H1 (cell line): Measurements from ENCODE around the gene ARV1. TPM values are rescaled to one million over a fixed set of nuclear protein-coding genes. Genes with fewer than 3 reads are reported as not detected.

Source experiments
- CTCF ChIA-PET: fragments of 300-600 bp; sonication (Branson Sonifier 250); formaldehyde crosslinking; loops from one replicate; lab custom pipeline; 2021; ENCODE audit not compliant: partially characterized antibody; lab: Charles Lee
- POLR2A ChIA-PET: fragments of 300-600 bp; sonication (Branson Sonifier 250); formaldehyde crosslinking; loops from one replicate; lab custom pipeline; 2021; ENCODE audit warnings: inconsistent platforms; ENCODE audit not compliant: partially characterized antibody; lab: Charles Lee
- DNase-seq, 2 experiments: peaks; one replicate each; pipeline versions ENCODE4 v3.0.0 to v3.0.0-alpha.2; 2010 to 2022; ENCODE audit warnings: low spot score in 2 of 2, low read depth in 1 of 2, mixed read lengths in 1 of 2
- FAIRE-seq: peaks from 2 replicates; lab custom pipeline; 2011; peaks lifted over from hg19 to GRCh38; lab: Jason Lieb, UNC
- H2AFZ ChIP-seq: 2 replicates; pipeline ENCODE4 v1.8.1; 2012; ENCODE audit warnings: low read length, inconsistent platforms
- H2AK5ac ChIP-seq: 2 replicates; pipeline ENCODE4 v1.6.1; 2013; ENCODE audit warnings: low read depth, low read length
- H2BK120ac ChIP-seq: replicated peaks from 2 replicates; pipeline ENCODE3; 2013; ENCODE audit warnings: low read depth, low read length, inconsistent platforms
- H2BK12ac ChIP-seq: 2 replicates; pipeline ENCODE4 v1.6.1; 2013; ENCODE audit warnings: low read depth, low read length
- H2BK15ac ChIP-seq: 2 replicates; pipeline ENCODE4 v1.6.1; 2013; ENCODE audit warnings: low read length
- H2BK20ac ChIP-seq: 2 replicates; pipeline ENCODE4 v1.6.1; 2013; ENCODE audit warnings: low read length
- H2BK5ac ChIP-seq: 2 replicates; pipeline ENCODE4 v1.6.1; 2013; ENCODE audit warnings: low read depth, low read length
- H3K14ac ChIP-seq: 2 replicates; pipeline ENCODE4 v1.6.1; 2013; ENCODE audit warnings: inconsistent platforms; ENCODE audit not compliant: insufficient read length
- H3K18ac ChIP-seq: 2 replicates; pipeline ENCODE4 v1.6.1; 2013; ENCODE audit warnings: low read length; ENCODE audit errors: extremely low read depth
- H3K23ac ChIP-seq: 2 replicates; pipeline ENCODE4 v1.6.1; 2013; ENCODE audit warnings: inconsistent platforms; ENCODE audit not compliant: insufficient read length
- H3K23me2 ChIP-seq: 2 replicates; pipeline ENCODE4 v1.6.1; 2013; ENCODE audit warnings: low read depth, low read length
- H3K27ac ChIP-seq: 2 replicates; pipeline ENCODE4 v1.6.1; 2011; ENCODE audit warnings: low read depth, low read length, inconsistent platforms
- H3K27me3 ChIP-seq, 4 experiments: replicated peaks in 1 of 4; 1 replicate in 1 of 4; 2 replicates in 3 of 4; pipeline versions ENCODE4 v1.6.1 to v1.8.1; 2011 to 2013; ENCODE audit warnings: low read length in 3 of 4, mild to moderate bottlenecking in 3 of 4, inconsistent platforms in 2 of 4, mixed read lengths in 2 of 4, moderate library complexity in 1 of 4; ENCODE audit not compliant: control insufficient read depth in 3 of 4, insufficient read depth in 3 of 4; ENCODE audit errors: extremely low read depth in 1 of 4
- H3K36me3 ChIP-seq, 4 experiments: 2 replicates each; pipeline versions ENCODE4 v1.6.1 to v1.8.1; 2011 to 2013; ENCODE audit warnings: mild to moderate bottlenecking in 4 of 4, low read length in 3 of 4, moderate library complexity in 2 of 4, control low read depth in 1 of 4, inconsistent platforms in 1 of 4; ENCODE audit not compliant: insufficient read depth in 4 of 4, control insufficient read depth in 2 of 4
- H3K4ac ChIP-seq: replicated peaks from 2 replicates; pipeline ENCODE3; 2013; ENCODE audit warnings: low read length, low read depth, mixed read lengths, inconsistent platforms; ENCODE audit not compliant: insufficient read length
- H3K4me1 ChIP-seq, 4 experiments: replicated peaks in 1 of 4; 1 replicate in 1 of 4; 2 replicates in 3 of 4; pipeline versions ENCODE4 v1.6.1 to v1.8.1; 2011 to 2013; ENCODE audit warnings: low read length in 3 of 4, inconsistent platforms in 2 of 4, mixed read lengths in 1 of 4; ENCODE audit not compliant: insufficient read depth in 4 of 4, control insufficient read depth in 3 of 4
- H3K4me2 ChIP-seq, 2 experiments: 2 replicates each; pipeline versions ENCODE4 v1.6.1 to v1.8.1; 2011 to 2013; ENCODE audit warnings: low read depth in 2 of 2, low read length in 2 of 2, control low read depth in 1 of 2, inconsistent platforms in 1 of 2, mild to moderate bottlenecking in 1 of 2; ENCODE audit not compliant: insufficient read depth in 1 of 2
- H3K4me3 ChIP-seq, 4 experiments: fragments of 200-600, 300-600 bp in 1 of 4; sonication (generic), shearing (Covaris generic), sonication (Bioruptor Twin) in 1 of 4; 2 replicates each; pipeline versions ENCODE4 v1.5.1 to v1.8.1; 2011 to 2016; ENCODE audit warnings: low read length in 4 of 4, low read depth in 3 of 4, control low read depth in 2 of 4, inconsistent platforms in 2 of 4, mild to moderate bottlenecking in 2 of 4, mixed read lengths in 1 of 4, moderate library complexity in 1 of 4; ENCODE audit not compliant: insufficient read depth in 2 of 4; ENCODE audit errors: extremely low read depth in 1 of 4
- H3K56ac ChIP-seq: replicated peaks from 2 replicates; pipeline ENCODE3; 2013; ENCODE audit warnings: low read depth, mild to moderate bottlenecking, mixed read lengths, low read length, inconsistent platforms; ENCODE audit not compliant: insufficient read length
- H3K79me1 ChIP-seq: 2 replicates; pipeline ENCODE4 v1.6.1; 2013; ENCODE audit warnings: low read depth, low read length, control low read depth
- H3K79me2 ChIP-seq, 2 experiments: 2 replicates each; pipeline versions ENCODE4 v1.6.1 to v1.8.1; 2012 to 2013; ENCODE audit warnings: low read length in 2 of 2, mild to moderate bottlenecking in 2 of 2, inconsistent platforms in 1 of 2; ENCODE audit not compliant: insufficient read depth in 2 of 2, control insufficient read depth in 1 of 2
- H3K9ac ChIP-seq, 4 experiments: replicated peaks in 1 of 4; 1 replicate in 1 of 4; 2 replicates in 3 of 4; pipeline versions ENCODE4 v1.6.1 to v1.8.1; 2011 to 2013; ENCODE audit warnings: low read depth in 3 of 4, low read length in 3 of 4, control low read depth in 2 of 4, mild to moderate bottlenecking in 2 of 4, moderate library complexity in 2 of 4, inconsistent platforms in 1 of 4; ENCODE audit errors: extremely low read depth in 1 of 4
- H3K9me3 ChIP-seq, 2 experiments: 2 replicates each; pipeline versions ENCODE4 v1.6.1 to v1.8.1; 2012 to 2013; ENCODE audit warnings: mild to moderate bottlenecking in 2 of 2, moderate library complexity in 2 of 2, control low read depth in 1 of 2, inconsistent platforms in 1 of 2, low read depth in 1 of 2, low read length in 1 of 2, mixed read lengths in 1 of 2; ENCODE audit not compliant: insufficient read depth in 2 of 2
- H4K20me1 ChIP-seq, 2 experiments: replicated peaks in 1 of 2; 2 replicates each; pipeline versions ENCODE3 to v1.8.1; 2011 to 2013; ENCODE audit warnings: inconsistent platforms in 2 of 2, low read length in 2 of 2, mild to moderate bottlenecking in 1 of 2; ENCODE audit not compliant: insufficient read depth in 2 of 2, control insufficient read depth in 1 of 2
- H4K5ac ChIP-seq: 2 replicates; pipeline ENCODE4 v1.6.1; 2013; ENCODE audit warnings: low read length, low read depth, mixed read lengths, inconsistent platforms; ENCODE audit not compliant: insufficient read length
- H4K8ac ChIP-seq: 2 replicates; pipeline ENCODE4 v1.8.0; 2013; ENCODE audit warnings: mild to moderate bottlenecking, moderate library complexity, low read length, inconsistent platforms; ENCODE audit not compliant: insufficient read depth; ENCODE audit errors: extremely low read depth
- H4K91ac ChIP-seq: replicated peaks from 2 replicates; pipeline ENCODE3; 2013; ENCODE audit warnings: low read length, mixed read lengths, inconsistent platforms; ENCODE audit not compliant: insufficient read length
- ATF3 ChIP-seq: IDR thresholded peaks from 2 replicates; pipeline ENCODE4 v1.6.1; 2011; ENCODE audit warnings: low read depth, mild to moderate bottlenecking, low read length; ENCODE audit not compliant: insufficient read depth
- FOSL1 ChIP-seq: IDR thresholded peaks from 2 replicates; pipeline ENCODE4 v1.6.1; 2011; ENCODE audit warnings: mild to moderate bottlenecking, low read depth, low read length, moderate library complexity; ENCODE audit not compliant: insufficient read depth
- JUN ChIP-seq: IDR thresholded peaks from 2 replicates; pipeline ENCODE4 v1.6.1; 2011; ENCODE audit warnings: low read depth, mild to moderate bottlenecking, improper control_type of control experiment, low read length
- MAFK ChIP-seq: IDR thresholded peaks from 2 replicates; pipeline ENCODE4 v1.6.1; 2012; ENCODE audit warnings: low read depth, mild to moderate bottlenecking, improper control_type of control experiment, low read length
- RNF2 ChIP-seq: fragments of 200-900, 300-1000 bp; sonication (generic); IDR thresholded peaks from 2 replicates; pipeline ENCODE4 v1.7.1; 2016; ENCODE audit warnings: borderline replicate concordance, low read depth, mild to moderate bottlenecking, antibody characterized with exemption, low read length; ENCODE audit not compliant: poor library complexity, severe bottlenecking; ENCODE audit errors: missing control alignments
- SIX5 ChIP-seq: IDR thresholded peaks from 2 replicates; pipeline ENCODE4 v1.6.1; 2011; ENCODE audit warnings: mild to moderate bottlenecking, low read depth, low read length
- SP4 ChIP-seq: IDR thresholded peaks from 2 replicates; pipeline ENCODE4 v1.6.1; 2012; ENCODE audit warnings: low read length, inconsistent platforms
- WGBS, 2 experiments: shearing (Covaris generic) in 1 of 2; methylation state at CpG; one replicate each; pipeline versions ENCODE4 v1.1.6 to v1.1.7; 2013 to 2015; ENCODE audit warnings: low lambda C conversion rate in 2 of 2, mixed read lengths in 2 of 2, inconsistent platforms in 1 of 2, low coverage in 1 of 2, missing lambda C conversion rate in 1 of 2; ENCODE audit not compliant: insufficient replicate concordance in 2 of 2, insufficient coverage in 1 of 2, insufficient read length in 1 of 2; ENCODE audit errors: extremely low coverage in 1 of 2, missing lambda C conversion rate in 1 of 2; 5-methylcytosine and 5-hydroxymethylcytosine counted together
- polyA plus RNA-seq, 7 experiments: library from polyadenylated mRNA; depleted of rRNA in 3 of 7; stranded (reverse) in 5 of 7; unstranded in 2 of 7; fragments of >200 nt in 5 of 7; fragments of 200-250 nt in 2 of 7; gene quantifications; 1 replicate in 5 of 7; 2 replicates in 1 of 7; 4 replicates in 1 of 7; pipeline versions ENCODE4 v1.2.1 to v1.2.3, GENCODE V29; 2011 to 2013; ENCODE audit warnings: missing spikeins in 2 of 7, mixed read lengths in 2 of 7
- total RNA-seq: library from RNA; stranded (reverse); fragmentation: NEBNext Ultra II Directional; extraction: Animal tissue kit (Norgen Biotek cat#: 25700); gene quantifications from 2 replicates; pipeline ENCODE4 v1.2.1, GENCODE V29; 2021

The ARV1 gene
- total and polyA plus RNA-seq, 2 of the 8 experiments (the other 6 are each of a cell fraction or from before 2014, with no cell fraction given) = 13.1 to 13.4 TPM

GRCh38 chr1:230930986-230931385 is 47.9 kb upstream of the ARV1 start:
- Histone ChIP-seq H3K79me1 (no peaks in the 10 kb centered on the region), H3K23me2 (no peaks in the 10 kb centered on the region), H3K79me2 (no peaks in the 10 kb centered on the region), H4K20me1 (no peaks in the 10 kb centered on the region), H3K4ac (no peak overlapping the region), H3K27me3 (no peaks in the 10 kb centered on the region), H3K18ac (no peak overlapping the region), H3K36me3 (peaks cover 0 to 2% (median 1%) of the 10 kb centered on the region in 4 experiments; a peak in 2 of 8 replicates), H3K23ac (no peak overlapping the region), H2BK120ac (no peak overlapping the region), H4K8ac (no peak overlapping the region), H3K9me3 (no peaks in the 10 kb centered on the region), H4K5ac (no peak overlapping the region), H3K4me2 (no peak overlapping the region), H3K56ac (no peak overlapping the region), H2AK5ac (no peak overlapping the region), H2BK12ac (no peak overlapping the region), H2BK15ac (no peak overlapping the region), H2AFZ (no peak overlapping the region), H3K14ac (no peak overlapping the region), H3K9ac (no peak overlapping the region), H2BK20ac (no peak overlapping the region), H3K4me1 (no peaks in the 10 kb centered on the region), H4K91ac (no peak overlapping the region), H3K4me3 (no peak overlapping the region), H2BK5ac (no peak overlapping the region), H3K27ac (no peak overlapping the region)
- ChIA-PET POLR2A (no interaction called here), CTCF (interaction anchor here (1.0 to 1.4 kb wide), 2 partner anchors 9 to 280 kb away, joined by 3 to 4 read pairs; no protein-coding TSS in a partner anchor)
- no peak for TF ChIP-seq FOSL1
- no peak for TF ChIP-seq SIX5
- TF ChIP-seq JUN = no peak
- no peak for TF ChIP-seq MAFK
- no peak for TF ChIP-seq RNF2
- no peak for TF ChIP-seq ATF3
- TF ChIP-seq SP4 = no peak
- FAIRE-seq (no peak), DNase-seq (no peak)
- 92% methylated on average over 3 of the region's 3 CpGs; no CpG with 5 or more reads in 1 of the 2 experiments for WGBS, 2 experiments
